SU-DHL-6 (cell line): ENCODE results near the gene PRXL2C.

Source experiments
- EZH2phosphoT487 ChIP-seq: fragments of 200-600 bp; sonication (generic), shearing (Covaris generic); conservative IDR thresholded peaks from 2 replicates; pipeline ENCODE4 v1.6.1; 2018; ENCODE audit warnings: mild to moderate bottlenecking, antibody characterized with exemption, low read length, moderate library complexity, mixed read lengths
- TF ChIP-seq, protein P1 (sequence below): fragments of 200-600 bp; sonication (generic); IDR thresholded peaks from one replicate; pipeline ENCODE4 v1.5.1; 2017; ENCODE audit warnings: antibody characterized with exemption, mild to moderate bottlenecking, low read length, moderate library complexity; ENCODE audit not compliant: insufficient read depth, poor library complexity, severe bottlenecking

DNA sequence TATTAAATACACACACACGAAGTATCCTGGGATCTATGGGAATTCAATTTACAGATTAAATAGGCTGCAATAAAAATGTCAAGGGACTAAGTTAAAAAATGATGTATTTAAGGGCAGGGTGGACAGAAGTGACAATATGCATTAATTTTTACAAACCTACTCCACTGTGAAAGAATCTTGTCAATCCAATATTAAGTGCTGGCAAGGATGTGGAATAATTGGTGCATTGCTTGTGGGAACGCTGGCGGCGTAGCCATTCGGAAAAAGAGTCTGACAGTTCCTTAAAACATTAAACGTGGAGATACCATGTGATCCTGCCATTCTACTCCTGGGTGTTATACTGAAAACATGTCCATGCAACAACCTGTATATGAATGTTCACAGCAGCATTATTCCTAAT is 39.7 kb downstream of the PRXL2C start:
- TF ChIP-seq, protein P1, sequence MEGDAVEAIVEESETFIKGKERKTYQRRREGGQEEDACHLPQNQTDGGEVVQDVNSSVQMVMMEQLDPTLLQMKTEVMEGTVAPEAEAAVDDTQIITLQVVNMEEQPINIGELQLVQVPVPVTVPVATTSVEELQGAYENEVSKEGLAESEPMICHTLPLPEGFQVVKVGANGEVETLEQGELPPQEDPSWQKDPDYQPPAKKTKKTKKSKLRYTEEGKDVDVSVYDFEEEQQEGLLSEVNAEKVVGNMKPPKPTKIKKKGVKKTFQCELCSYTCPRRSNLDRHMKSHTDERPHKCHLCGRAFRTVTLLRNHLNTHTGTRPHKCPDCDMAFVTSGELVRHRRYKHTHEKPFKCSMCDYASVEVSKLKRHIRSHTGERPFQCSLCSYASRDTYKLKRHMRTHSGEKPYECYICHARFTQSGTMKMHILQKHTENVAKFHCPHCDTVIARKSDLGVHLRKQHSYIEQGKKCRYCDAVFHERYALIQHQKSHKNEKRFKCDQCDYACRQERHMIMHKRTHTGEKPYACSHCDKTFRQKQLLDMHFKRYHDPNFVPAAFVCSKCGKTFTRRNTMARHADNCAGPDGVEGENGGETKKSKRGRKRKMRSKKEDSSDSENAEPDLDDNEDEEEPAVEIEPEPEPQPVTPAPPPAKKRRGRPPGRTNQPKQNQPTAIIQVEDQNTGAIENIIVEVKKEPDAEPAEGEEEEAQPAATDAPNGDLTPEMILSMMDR: no peak
- TF ChIP-seq EZH2phosphoT487: no peak
